Measurements from ENCODE around the gene C22orf39.
A peak's percentile ranks its signal among the peaks of the same experiment; 100 is the strongest.

Gene C22orf39

GRCh38 chr22:19480173-19480568 lies 32.7 kb upstream of the C22orf39 start:
- Mint-ChIP-seq H3K4me1 (peaks cover 35% of the 10 kb centered on the region), H3K36me3 (peaks cover 68% of the 10 kb centered on the region), H3K4me3 (peak overlapping the region; percentile 98), H3K27ac (peak overlapping the region; percentile 100), H3K9me3 (no peaks in the 10 kb centered on the region)
- ATAC-seq (peak; percentile 2), DNase-seq (ENCODE audit: low spot score in 2 of 2) (no peak)

- Mint-ChIP-seq H3K4me3 (peak within 1 kb of the TSS; percentile 98), H3K36me3 (peaks cover 68% of the 10 kb centered on the region), H3K9me3 (no peaks in the 10 kb centered on the region), H3K27ac (peak within 1 kb of the TSS; percentile 100), H3K4me1 (peaks cover 35% of the 10 kb centered on the region)
- peak; percentile 94 for ATAC-seq
- peak; percentile 76 to 93 for DNase-seq (ENCODE audit: low spot score in 2 of 2)
Observed at GRCh38 chr22:19479355-19480172, 32.1 kb upstream of the C22orf39 start, which contains the start of gene CDC45. TSS of gene CDC45 (plus strand) at chr22:19479920. CDS start at chr22:19479969, 49 bp downstream.

GRCh38 chr22:19478901-19479354 lies 31.4 kb upstream of the C22orf39 start, which contains the start of gene UFD1:
TSS of gene UFD1 (minus strand) at chr22:19479193. CDS start at chr22:19479085, 108 bp downstream.
- DNase-seq (ENCODE audit: low spot score in 2 of 2) = peak; percentile 66 to 91
- peak within 1 kb of the TSS; percentile 100 for H3K27ac Mint-ChIP-seq
- ATAC-seq = peak; percentile 74
- H3K9me3 Mint-ChIP-seq = no peaks in the 10 kb centered on the region
- peaks cover 38% of the 10 kb centered on the region for H3K4me1 Mint-ChIP-seq
- H3K36me3 Mint-ChIP-seq = peaks cover 68% of the 10 kb centered on the region
- peak within 1 kb of the TSS; percentile 98 for H3K4me3 Mint-ChIP-seq

GRCh38 chr22:19478045-19478900 lies 30.8 kb upstream of the C22orf39 start:
- peaks cover 68% of the 10 kb centered on the region for H3K36me3 Mint-ChIP-seq
- peak overlapping the region; percentile 98 for H3K4me3 Mint-ChIP-seq
- DNase-seq (ENCODE audit: low spot score in 2 of 2) = no peak

GRCh38 chr22:19477321-19478044 lies 30.0 kb upstream of the C22orf39 start:
- peaks cover 64% of the 10 kb centered on the region for H3K36me3 Mint-ChIP-seq
- H3K4me1 Mint-ChIP-seq = peaks cover 45% of the 10 kb centered on the region
- DNase-seq (ENCODE audit: low spot score in 2 of 2) (no peak), ATAC-seq (no peak)
- H3K27ac Mint-ChIP-seq = peak overlapping the region; percentile 100
- peak overlapping the region; percentile 98 for H3K4me3 Mint-ChIP-seq
- H3K9me3 Mint-ChIP-seq = no peaks in the 10 kb centered on the region

More at GRCh38 chr22:19478045-19478900, 30.8 kb upstream of the C22orf39 start:
- no peaks in the 10 kb centered on the region for H3K9me3 Mint-ChIP-seq
- peaks cover 44% of the 10 kb centered on the region for H3K4me1 Mint-ChIP-seq
- peak overlapping the region; percentile 100 for H3K27ac Mint-ChIP-seq
- no peak for ATAC-seq

- ATAC-seq = no peak
- H3K27ac Mint-ChIP-seq = peak overlapping the region; percentile 77
- no peaks in the 10 kb centered on the region for H3K9me3 Mint-ChIP-seq
- DNase-seq (ENCODE audit: low spot score in 2 of 2) = no peak
- H3K4me3 Mint-ChIP-seq = no peak overlapping the region
- H3K36me3 Mint-ChIP-seq = peaks cover 66% of the 10 kb centered on the region
- H3K4me1 Mint-ChIP-seq = peaks cover 45% of the 10 kb centered on the region
Observed at GRCh38 chr22:19476023-19476422, 28.5 kb upstream of the C22orf39 start.

GRCh38 chr22:19473578-19473977 lies 26.1 kb upstream of the C22orf39 start:
- peaks cover 36% of the 10 kb centered on the region for H3K4me1 Mint-ChIP-seq
- DNase-seq (ENCODE audit: low spot score in 2 of 2) (no peak), ATAC-seq (no peak)
- peak overlapping the region; percentile 23 for H3K27ac Mint-ChIP-seq
- no peaks in the 10 kb centered on the region for H3K9me3 Mint-ChIP-seq
- peaks cover 69% of the 10 kb centered on the region for H3K36me3 Mint-ChIP-seq
- no peak overlapping the region for H3K4me3 Mint-ChIP-seq

- DNase-seq (ENCODE audit: low spot score in 2 of 2) = no peak
- Mint-ChIP-seq H3K9me3 (no peaks in the 10 kb centered on the region), H3K27ac (no peak overlapping the region), H3K36me3 (peaks cover 83% of the 10 kb centered on the region), H3K4me3 (no peak overlapping the region), H3K4me1 (peaks cover 25% of the 10 kb centered on the region)
- ATAC-seq = no peak
Observed at GRCh38 chr22:19472233-19472632, 24.7 kb upstream of the C22orf39 start.

GRCh38 chr22:19471572-19471971 lies 24.1 kb upstream of the C22orf39 start:
- no peaks in the 10 kb centered on the region for H3K9me3 Mint-ChIP-seq
- no peak for ATAC-seq
- H3K36me3 Mint-ChIP-seq = peaks cover 89% of the 10 kb centered on the region
- H3K4me3 Mint-ChIP-seq = no peak overlapping the region
- H3K4me1 Mint-ChIP-seq = peaks cover 22% of the 10 kb centered on the region
- DNase-seq (ENCODE audit: low spot score in 2 of 2) = no peak
- H3K27ac Mint-ChIP-seq = no peak overlapping the region

- H3K27ac Mint-ChIP-seq = no peak overlapping the region
- DNase-seq (ENCODE audit: low spot score in 2 of 2) = no peak
- peaks cover 19% of the 10 kb centered on the region for H3K4me1 Mint-ChIP-seq
- H3K4me3 Mint-ChIP-seq = no peak overlapping the region
- ATAC-seq = no peak
- H3K9me3 Mint-ChIP-seq = no peaks in the 10 kb centered on the region
- H3K36me3 Mint-ChIP-seq = peaks cover 97% of the 10 kb centered on the region
Observed at GRCh38 chr22:19470010-19470409, 22.5 kb upstream of the C22orf39 start.

GRCh38 chr22:19469421-19469820 lies 21.9 kb upstream of the C22orf39 start:
- Mint-ChIP-seq H3K4me1 (peaks cover 19% of the 10 kb centered on the region), H3K9me3 (no peaks in the 10 kb centered on the region), H3K27ac (peak overlapping the region; percentile 67), H3K4me3 (no peak overlapping the region), H3K36me3 (peaks cover 97% of the 10 kb centered on the region)
- no peak for DNase-seq (ENCODE audit: low spot score in 2 of 2)
- ATAC-seq = no peak

GRCh38 chr22:19467912-19468311 lies 20.4 kb upstream of the C22orf39 start:
- H3K36me3 Mint-ChIP-seq = peaks cover 95% of the 10 kb centered on the region
- no peak overlapping the region for H3K4me3 Mint-ChIP-seq
- H3K27ac Mint-ChIP-seq = peak overlapping the region; percentile 32
- peaks cover 10% of the 10 kb centered on the region for H3K4me1 Mint-ChIP-seq
- DNase-seq (ENCODE audit: low spot score in 2 of 2) (no peak), ATAC-seq (no peak)
- no peaks in the 10 kb centered on the region for H3K9me3 Mint-ChIP-seq

GRCh38 chr22:19466848-19467752 lies 19.6 kb upstream of the C22orf39 start:
- no peak for DNase-seq (ENCODE audit: low spot score in 2 of 2)
- Mint-ChIP-seq H3K9me3 (no peaks in the 10 kb centered on the region), H3K4me1 (peaks cover 10% of the 10 kb centered on the region), H3K4me3 (no peak overlapping the region), H3K36me3 (peaks cover 97% of the 10 kb centered on the region), H3K27ac (peak overlapping the region; percentile 32)
- ATAC-seq = no peak

- DNase-seq (ENCODE audit: low spot score in 2 of 2) (no peak), ATAC-seq (no peak)
- H3K36me3 Mint-ChIP-seq = peaks cover 97% of the 10 kb centered on the region
- no peak overlapping the region for H3K4me3 Mint-ChIP-seq
- peaks cover 10% of the 10 kb centered on the region for H3K4me1 Mint-ChIP-seq
- H3K9me3 Mint-ChIP-seq = no peaks in the 10 kb centered on the region
- H3K27ac Mint-ChIP-seq = no peak overlapping the region
Observed at GRCh38 chr22:19466126-19466716, 18.7 kb upstream of the C22orf39 start.
